Renal cortical epithelial cell (primary cell): Measurements from ENCODE around the gene TROAP. TPM values are rescaled to one million over a fixed set of nuclear protein-coding genes. Genes with fewer than 3 reads are reported as not detected.
A peak's percentile ranks its signal among the peaks of the same experiment; 100 is the strongest.
"Not testable (repeated sequence)": the region's sequence is repeated elsewhere in the genome, so short reads cannot be mapped to it uniquely, and the experiment has no call there.

Experiments used
- DNase-seq: peaks from one replicate; pipeline ENCODE4 v3.0.0-alpha.2; 2011; ENCODE audit warnings: low read depth
- total RNA-seq: library from RNA; depleted of rRNA; stranded (reverse); fragments of >200 nt; gene quantifications from 2 replicates; pipeline ENCODE4 v1.2.3, GENCODE V29; 2014

The TROAP gene
- total RNA-seq, 1 donor from 2014 or later: 0.60 TPM

DNA sequence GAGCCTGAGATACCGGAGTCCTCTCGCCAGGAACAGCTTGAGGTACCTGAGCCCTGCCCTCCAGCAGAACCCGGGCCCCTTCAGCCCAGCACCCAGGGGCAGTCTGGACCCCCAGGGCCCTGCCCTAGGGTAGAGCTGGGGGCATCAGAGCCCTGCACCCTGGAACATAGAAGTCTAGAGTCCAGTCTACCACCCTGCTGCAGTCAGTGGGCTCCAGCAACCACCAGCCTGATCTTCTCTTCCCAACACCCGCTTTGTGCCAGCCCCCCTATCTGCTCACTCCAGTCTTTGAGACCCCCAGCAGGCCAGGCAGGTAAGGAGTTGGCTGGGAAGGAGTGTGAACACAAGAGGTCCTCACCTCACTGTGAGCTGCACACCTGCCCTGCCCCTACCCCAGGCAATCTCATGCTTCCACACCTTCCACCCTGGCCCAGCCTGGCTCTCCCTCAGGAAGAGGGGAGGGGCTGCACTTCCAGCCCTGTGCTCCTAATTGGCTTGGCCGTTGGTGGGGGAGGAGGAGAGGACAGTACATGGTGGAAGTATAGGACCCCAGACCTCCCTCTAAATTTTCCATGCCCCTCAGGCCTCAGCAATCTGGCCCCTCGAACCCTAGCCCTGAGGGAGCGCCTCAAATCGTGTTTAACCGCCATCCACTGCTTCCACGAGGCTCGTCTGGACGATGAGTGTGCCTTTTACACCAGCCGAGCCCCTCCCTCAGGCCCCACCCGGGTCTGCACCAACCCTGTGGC, 7.8 kb downstream of the TROAP start:
- no peak for DNase-seq

DNA sequence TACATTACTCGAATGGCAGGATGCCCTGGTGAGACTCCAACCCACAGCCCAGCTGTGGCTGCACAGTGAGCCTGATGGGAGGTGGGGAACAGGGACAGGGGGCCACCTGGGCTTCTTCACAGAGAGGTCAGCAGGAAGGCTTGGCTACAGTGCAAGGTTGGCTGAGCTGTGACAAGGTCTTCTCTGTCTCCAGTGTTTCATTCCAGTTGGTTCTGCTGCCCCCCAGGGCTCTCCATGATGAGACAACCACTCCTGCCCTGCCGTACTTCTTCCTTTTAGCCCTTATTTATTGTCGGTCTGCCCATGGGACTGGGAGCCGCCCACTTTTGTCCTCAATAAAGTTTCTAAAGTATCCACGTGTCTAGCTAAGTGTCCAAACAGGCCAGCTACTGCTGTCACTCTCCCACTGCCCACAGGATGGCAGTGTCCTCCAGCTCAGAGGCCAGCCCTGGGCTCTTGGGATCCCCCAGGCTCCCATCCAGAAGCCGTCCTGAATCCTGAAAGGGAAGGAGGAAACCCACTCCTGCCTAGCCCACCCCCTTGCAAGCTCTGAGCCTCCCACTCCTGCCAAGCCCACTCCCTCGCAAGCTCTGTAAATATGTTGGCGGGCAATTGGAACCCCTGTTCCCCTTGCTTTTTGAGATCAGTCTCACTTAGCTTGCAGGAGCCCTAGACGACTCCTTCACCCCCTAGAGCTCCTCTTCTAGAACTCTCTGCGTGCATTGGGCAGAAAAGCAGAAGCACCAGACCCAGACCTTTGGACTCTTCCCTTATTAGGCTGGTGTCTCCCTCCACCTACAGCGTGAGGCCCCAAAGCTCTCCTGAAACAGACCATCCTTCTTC, 8.5 kb downstream of the TROAP start:
- peak; percentile 55 for DNase-seq

DNA sequence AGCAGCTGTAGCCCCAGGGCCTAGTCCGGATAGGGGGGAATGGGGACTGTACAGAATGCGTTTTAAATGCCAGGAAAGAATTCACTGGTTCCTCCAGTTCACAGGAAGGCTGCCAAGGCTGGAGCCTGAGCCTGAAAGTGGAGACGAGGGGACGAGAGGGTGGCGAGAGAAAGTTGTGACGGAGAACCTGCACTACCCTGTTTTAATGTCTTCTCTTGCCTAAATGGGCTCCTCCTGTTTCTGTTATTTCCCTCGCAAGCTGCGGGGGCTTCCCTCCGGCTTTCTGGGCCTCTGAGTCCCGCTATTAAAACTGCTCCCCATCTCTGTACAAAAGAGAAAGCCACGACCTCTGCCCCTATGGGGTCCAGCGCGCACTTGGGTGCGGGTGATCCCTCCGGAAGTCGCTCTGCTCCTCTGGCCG, 9.4 kb downstream of the TROAP start:
- no peak for DNase-seq

DNA sequence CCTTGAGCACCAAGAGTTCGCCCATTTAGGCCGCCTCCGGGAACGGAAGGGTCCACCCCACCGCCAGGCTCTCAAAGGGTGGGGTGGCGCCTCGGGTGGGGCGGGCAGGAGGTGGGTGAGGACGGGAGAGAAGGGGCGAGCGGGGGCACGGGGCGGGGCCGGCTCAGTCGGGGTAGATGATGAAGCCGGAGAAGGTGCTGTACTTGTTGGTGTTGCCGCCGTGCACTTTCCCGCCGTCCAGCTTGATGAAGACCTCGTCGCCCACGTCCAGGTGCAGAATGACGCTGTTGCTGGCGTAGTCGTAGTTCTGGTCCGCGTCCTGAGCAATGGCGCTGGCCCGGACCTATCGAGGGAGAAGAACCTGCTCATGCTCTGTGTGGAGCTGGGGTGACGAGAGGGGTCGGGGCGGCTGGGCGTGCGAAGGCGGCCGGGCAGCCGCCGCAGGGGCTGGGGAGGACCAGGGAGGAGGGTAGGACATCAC, 9.9 kb downstream of the TROAP start:
- no peak for DNase-seq

DNA sequence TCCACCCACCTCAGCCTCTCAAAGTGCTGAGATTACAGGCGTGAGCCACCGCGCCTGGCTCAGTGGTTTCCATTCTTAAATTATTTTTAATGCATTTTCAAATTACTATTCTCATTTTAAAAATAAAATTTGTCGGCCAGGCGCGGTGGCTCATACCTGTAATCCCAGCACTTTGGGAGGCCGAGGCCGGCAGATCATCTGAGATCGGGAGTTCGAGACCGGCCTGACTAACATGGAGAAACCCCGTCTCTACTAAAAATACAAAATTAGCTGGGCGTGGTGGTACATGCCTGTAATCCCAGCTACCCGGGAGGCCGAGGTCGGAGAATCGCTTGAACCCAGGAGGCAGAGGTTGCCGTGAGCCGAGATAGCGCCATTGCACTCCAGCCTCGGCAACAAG, 10.7 kb downstream of the TROAP start:
- DNase-seq: not testable (repeated sequence)

DNA sequence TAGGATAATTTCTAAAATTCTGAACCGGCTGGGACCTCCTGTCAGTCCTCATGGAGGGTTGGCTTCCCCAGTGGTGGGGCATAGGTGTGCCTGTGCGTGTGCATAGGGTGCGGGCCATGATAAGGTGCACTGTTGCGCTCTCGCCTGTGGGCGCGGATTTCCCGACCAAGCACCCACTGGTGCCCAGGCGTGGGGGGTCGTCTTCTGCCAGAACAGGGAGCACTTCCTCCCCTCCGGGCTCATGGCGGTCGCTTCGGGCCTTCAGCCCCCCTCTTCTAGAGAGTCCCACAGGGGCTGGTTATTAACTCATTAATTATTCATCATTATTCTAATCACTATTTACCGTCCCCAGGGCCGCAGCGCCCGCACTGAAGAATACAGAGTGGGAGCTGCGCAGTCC, 11.2 kb downstream of the TROAP start:
- no peak for DNase-seq

DNA sequence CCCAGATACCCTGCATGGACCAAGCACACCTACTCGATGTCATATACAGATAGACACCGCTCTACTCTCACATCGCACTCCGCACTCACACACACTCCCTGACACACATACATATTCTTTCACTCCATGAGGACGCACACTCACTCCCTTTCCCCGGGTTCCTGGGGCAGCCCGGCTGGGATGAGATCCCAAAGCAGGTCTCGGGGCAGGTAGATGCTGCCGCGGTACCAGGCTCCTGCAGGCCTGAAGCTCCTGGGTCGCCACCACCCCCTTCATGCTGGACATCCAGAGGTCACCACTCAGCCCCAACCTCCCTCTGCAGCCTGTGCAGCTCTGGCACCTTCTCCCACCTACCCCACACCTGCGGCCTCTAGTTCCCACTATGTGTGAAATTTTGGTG, 11.6 kb downstream of the TROAP start:
- no peak for DNase-seq

DNA sequence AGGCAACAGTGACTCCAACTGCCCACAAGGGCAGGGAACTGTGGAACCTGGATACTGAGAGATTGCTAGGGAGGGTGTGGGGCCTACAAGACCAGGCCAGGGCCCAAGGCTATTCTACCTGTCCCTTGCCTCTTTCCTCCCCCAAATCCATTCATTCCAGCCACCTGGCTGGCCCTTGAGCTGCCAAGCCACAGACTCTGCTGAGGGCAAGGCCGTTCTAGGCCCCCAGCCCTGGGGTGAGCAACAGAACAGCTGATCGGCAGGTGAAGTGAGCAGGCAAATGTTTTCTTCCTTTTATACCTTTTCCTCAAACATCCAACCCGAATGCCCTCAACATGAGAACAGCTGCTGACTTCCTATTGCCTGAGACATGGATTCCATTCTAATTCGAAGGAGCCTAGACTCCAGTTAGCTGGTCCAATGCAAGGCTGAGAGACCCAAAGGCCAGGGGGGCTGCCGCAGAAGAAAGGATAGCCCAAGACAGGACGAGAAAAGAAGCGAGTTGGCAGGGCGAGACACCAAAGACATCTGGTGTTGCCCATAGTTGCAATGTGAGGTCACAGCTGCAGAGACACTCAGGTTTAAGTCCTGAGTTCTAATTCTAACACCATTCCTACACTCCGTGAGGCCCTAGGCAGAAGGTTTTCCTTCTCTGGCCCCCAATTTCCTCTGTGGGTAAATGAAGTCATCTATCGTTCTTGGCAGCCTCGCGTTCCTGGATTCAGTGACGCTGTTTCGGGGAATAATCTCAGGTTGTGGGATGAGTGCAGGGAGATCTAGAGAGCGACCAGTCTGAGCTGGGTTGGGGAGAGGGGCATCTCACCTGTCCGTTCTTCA, 12.3 kb downstream of the TROAP start:
- DNase-seq: no peak

DNA sequence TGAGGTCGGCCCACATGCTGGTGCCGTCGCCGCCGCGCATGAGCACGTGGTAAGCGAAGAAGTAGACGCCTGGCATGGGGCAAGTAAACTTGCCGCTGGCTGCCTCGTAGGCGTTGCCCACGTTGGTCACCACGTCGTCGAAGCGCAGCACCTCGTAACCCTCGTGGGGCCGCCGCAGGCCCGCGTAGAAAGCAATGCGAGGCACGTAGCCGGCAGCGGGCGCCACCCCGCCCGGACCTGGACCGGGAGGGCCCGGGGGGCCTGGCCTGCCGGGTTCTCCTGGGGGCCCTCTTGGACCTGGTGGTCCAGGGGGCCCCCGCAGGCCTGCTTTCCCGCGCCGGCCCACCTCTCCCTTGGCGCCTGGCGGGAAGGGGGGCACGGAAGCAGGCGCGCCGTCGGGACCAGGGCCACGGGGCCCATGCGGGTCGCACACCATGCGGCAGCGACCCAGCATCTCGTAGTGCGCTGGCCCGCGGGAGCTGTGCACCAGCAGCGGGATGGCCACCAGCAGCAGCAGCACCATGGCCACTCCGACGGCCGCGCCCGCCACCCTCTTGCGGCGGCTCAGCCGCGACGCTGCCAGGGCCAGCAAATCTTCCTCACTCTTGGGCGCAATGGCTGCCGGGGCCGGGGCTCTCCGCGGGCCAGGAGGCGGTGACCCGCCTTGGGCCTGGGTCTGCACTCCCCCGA, 13.0 kb downstream of the TROAP start:
- DNase-seq: no peak

DNA sequence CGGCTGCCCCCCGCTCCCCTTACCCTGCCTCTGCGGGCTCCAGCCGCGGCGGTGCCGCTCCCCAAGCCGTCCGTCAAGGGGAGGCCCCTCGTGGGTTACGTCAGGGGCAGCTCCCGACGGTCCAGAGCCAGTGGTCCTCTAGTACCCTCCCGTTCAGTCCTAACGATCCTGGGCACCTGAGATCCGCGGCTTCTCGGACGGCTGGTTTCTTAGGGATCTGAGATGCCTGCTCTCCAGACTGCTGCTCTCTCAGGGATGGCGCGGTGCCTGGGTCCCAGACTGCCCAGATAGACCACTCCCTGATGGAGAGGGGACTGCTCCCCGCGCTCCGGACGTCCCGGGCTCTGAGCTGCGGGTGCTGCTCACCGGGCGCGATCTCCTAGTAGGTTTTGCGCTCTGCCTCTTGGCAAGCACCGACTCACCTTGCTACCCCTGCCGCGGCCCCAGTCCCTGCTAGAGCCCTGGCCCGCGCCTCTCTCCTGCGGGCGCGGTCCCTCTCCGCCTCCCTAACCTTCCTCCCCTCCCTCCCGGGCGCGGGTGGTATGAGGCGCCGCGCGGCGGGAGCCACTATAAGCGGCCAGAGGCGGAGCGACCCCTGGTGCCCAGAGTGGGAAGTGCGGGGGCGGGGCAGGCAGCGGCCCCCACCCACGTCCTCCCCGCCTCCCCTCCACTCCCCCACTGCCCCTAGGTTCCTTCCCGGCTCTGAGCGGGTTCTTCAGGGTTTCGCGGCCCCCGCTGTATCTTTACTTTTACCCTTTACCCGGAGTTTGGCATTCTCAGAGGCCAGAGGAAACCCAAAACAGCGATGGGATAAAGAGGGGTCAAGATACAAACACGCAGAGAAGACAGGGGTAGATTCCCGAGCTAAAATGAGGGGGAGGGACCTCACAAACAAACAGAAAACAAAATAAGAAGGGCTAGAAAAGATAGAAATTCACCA, 13.9 kb downstream of the TROAP start, which contains the start of gene C1QL4:
Gene C1QL4 (minus strand): TSS at position 544 of the 940 bp plus-strand sequence. CDS start 711 bp downstream, outside the sequence.
- DNase-seq: no peak

DNA sequence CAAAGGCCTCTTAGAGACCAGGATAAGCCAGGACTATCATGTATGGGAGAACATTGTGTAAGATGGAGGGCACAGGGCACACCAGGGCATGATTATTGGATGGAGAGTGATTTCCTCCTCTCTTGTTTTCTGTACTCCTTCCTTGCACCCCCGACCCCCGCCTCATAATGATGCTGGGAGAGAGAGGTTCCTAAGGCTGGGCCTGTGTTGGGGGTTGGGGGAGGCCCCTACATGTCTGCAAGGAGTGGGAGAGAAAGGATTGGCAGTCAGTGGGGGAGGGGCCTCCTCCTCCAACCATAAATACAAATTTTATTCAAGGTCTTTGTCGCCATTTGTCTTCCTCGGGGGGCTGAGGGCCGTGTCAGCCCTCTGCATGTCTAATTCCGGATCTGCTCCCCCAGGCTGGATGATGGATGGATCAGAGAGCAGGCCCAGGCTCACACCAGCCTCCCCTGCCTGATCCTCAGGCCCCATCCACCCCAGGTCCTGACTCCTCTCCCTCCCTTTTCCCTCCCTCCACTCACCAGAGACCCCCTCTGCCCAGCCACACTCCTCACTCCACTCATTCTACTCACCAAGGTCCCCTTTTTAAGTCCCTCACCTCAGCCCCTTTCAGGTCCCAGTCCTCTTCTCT, 15.9 kb downstream of the TROAP start:
- no peak for DNase-seq

DNA sequence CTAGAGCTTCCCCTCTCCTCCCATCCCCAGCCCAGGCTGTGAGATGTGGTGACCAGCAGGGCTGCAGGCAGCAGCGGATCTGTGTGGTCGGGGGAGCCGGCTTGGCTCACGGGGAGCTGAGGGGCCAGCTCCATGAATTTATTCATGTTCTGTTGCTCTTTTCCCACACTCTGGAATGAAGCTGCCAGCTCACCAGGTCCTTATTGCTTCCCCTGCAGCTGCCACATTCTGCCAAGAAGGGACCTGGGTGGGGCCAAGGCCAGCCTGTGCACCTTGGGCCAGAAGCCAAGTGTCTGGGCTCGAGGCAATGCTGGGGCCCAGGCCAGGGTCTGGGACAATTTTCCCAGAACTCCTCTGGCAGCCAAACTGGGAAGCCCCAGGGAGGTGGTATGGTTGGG, 16.4 kb downstream of the TROAP start:
- peak; percentile 43 for DNase-seq

DNA sequence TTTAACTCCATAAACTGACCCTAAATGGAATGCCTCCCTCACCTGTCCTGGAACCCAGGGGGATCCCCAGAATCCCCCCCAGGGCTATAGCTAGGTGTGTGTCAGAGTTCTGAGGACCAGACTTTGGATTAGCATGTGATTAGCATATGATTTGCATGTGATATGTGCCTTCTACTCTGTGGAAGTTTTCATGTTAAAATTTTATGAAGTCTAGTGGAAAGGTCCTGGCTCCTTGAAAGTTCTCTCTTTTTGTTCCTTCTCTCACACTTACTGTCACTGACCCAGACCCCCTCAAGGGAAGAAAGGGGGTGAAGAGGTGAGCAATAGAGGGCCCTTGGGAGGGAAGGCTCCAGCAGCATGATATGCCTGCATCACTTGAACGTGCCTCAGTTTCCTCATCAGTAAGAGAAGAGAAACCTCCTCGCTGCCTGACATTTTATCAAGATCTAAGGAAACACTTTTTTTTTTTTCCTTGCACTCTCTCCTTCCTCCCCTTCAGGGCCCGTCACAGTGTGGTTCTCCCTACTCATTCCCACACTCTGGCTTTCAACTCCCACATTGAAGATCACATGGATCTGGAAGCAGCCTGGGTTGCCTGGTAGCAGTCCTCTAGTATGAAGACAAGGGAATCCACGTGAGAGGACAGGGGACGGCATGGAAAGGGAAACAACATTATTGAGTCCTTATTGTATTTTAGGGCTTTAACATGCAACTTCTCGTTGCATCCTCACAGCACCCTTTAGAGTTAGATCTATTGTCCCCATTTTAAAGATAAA, 17.2 kb downstream of the TROAP start:
- no peak for DNase-seq

DNA sequence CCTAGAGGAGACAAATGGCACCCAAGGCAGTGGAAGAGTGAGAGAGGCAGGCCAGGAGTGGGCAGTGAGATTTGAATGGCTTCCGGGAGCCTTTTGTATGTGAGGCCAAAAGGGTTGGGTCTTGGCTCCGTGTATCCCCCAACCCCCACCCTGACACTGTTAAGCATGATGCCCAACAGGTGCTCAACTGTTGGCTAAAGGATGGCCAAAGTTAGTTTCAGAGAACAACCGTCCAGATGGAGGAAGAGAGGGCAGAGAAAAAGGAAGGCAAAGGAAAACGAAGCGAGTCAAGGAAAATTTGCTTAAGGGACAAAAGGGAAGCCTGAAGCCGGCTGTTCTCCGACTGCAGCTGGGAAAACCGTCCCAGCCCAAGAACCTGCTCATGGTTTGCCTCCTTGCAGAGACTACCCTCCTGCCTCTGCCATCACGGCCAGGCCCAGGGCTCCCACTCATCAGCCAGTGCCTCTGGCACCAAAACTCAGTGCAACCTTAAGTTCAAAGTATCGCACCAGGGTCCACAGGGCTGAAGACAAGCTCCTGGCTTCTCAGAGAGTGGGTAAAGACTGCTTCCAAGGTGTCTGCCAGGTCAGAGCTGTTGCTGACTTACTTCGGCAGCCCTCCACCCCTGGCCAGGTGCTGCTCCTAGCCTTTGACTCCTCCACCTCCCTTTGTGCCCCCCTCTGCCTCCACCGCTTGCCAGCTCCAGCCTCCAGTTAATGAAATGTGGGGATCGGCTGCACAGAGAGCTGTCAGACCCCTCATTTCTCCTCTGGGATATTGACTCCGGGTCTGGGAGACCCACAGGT, 18.1 kb downstream of the TROAP start:
- no peak for DNase-seq

DNA sequence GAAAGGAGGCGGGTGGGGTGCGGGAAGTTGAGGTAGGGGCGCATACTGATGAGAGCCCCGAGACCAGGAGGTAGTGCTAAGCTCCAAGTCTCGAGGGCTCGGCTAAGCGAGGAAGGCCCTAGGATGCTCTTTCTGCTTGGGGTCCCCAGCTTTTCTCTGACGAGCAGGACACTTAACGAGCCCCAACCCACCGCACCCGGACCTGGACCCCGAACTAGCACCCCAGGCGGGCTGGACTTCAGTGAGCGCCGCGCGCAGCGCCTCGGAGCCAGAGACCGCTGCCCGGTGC, 18.7 kb downstream of the TROAP start:
- DNase-seq: no peak

DNA sequence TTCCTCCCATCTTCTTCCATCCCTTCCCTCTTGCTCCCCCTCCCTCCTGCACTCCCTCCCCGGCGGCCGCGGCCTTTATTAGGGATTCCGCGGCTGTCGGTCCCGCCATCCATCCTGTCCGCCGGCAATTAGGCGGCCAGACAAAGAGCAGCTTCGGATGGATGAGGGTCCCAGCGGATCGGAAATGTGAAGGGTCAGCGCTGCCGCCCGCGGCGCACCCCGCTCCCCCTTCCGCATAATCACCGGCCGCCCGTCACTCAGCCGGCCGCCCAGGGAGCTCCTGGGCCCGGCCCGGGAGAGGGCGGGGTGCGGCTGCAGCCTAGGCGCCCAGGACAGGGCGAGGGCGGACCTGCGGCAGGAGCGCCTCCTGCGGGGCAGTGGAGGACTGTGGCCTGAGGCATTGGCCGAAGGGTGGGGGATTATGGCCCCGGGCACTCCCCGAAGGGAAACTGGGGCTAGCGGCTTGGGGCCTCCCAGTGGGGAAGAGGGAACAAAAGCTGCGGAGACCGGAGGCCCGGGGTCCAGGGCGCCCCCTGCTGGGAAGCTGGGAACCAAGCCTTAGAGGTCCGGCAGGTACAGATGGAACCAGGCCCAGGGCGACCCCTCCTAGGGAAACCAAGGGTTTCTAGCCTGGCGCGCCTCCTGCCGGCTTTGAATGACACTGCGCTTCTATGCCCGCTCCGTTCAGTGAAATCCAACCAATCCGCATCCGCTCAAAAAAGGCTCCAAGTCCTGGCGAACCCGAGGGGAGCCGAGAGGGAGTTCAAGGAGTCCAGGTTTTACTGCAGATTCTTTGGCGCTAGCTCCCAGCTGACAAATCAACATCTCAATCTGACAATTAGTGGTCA, 19.2 kb downstream of the TROAP start:
- DNase-seq: peak; percentile 62
